Parathyroid adenoma (tissue), 2 donors: ENCODE measurements around the gene CSTPP1.

Source experiments
- H2AFZ ChIP-seq: fragments of 300-600 bp; sonication (generic); one replicate; pipeline ENCODE4 v1.7.0; 2017; ENCODE audit warnings: antibody characterized with exemption, mild to moderate bottlenecking
- H3K27ac ChIP-seq: fragments of 300-600 bp; sonication (generic); one replicate; pipeline ENCODE4 v1.7.0; 2017
- H3K27me3 ChIP-seq: fragments of 300-600 bp; sonication (generic); one replicate; pipeline ENCODE4 v1.7.0; 2017; ENCODE audit warnings: low read length; ENCODE audit not compliant: control insufficient read depth, insufficient read depth
- H3K36me3 ChIP-seq: fragments of 300-600 bp; sonication (generic); one replicate; pipeline ENCODE4 v1.7.0; 2017; ENCODE audit warnings: low read length; ENCODE audit not compliant: control insufficient read depth, insufficient read depth
- H3K4me1 ChIP-seq: fragments of 300-600 bp; sonication (generic); one replicate; pipeline ENCODE4 v1.7.0; 2017; ENCODE audit warnings: control low read depth
- H3K4me2 ChIP-seq: fragments of 300-600 bp; sonication (generic); one replicate; pipeline ENCODE4 v1.7.0; 2017; ENCODE audit warnings: low read length
- H3K4me3 ChIP-seq: fragments of 300-600 bp; sonication (generic); one replicate; pipeline ENCODE4 v1.7.0; 2017; ENCODE audit warnings: low read depth, low read length
- H3K79me2 ChIP-seq: fragments of 300-600 bp; sonication (generic); one replicate; pipeline ENCODE4 v1.7.0; 2017; ENCODE audit warnings: control low read depth
- H3K9ac ChIP-seq: fragments of 300-600 bp; sonication (generic); one replicate; pipeline ENCODE4 v1.7.0; 2017; ENCODE audit warnings: mild to moderate bottlenecking
- H3K9me3 ChIP-seq: fragments of 300-600 bp; sonication (generic); one replicate; pipeline ENCODE4 v1.7.0; 2017; ENCODE audit warnings: low read length; ENCODE audit not compliant: control insufficient read depth
- TF ChIP-seq, protein P1 (sequence below): fragments of 300-600 bp; sonication (generic); IDR thresholded peaks from one replicate; pipeline ENCODE4 v1.7.0; 2017; ENCODE audit warnings: antibody characterized with exemption, mild to moderate bottlenecking
- donor health status: primary hyperparathyroidism.

Gene CSTPP1

DNA sequence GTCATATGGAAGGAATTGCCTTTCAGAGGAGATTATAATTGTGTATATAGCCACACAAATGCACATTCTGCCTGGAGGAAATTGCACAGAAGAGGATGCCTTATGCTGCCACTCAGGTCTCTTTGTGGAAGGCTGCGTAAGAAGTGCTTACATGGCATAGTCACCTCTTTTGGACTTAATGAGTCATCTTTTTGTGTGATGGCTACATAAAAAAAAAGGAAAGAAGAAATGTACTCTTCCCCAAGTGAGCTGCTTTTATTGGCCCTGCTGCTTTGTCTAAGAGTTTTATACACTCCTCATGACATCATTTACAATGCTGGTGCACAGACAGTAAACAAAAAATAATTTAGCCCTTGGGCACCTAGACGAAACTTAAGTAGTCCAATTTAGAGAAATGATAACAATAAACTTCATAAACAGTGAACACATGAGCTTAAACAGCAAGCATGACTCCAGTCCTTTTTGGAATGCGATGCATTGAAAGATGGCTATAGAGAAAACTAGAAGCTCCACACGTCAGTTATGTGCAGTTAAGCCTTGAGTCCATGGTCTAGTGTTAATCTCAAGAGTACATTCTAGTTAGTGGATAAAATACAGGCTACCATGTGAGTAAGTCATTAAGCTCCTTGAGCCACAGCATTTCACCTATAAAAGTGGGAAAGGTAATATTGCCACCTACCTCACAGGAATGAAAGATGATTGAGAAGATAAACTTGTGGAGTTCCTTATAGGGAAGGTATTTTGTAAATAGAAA lies 12.0 kb downstream of the CSTPP1 start:
- Histone ChIP-seq H3K9ac (no peak overlapping the region), H3K27ac (peak overlapping the region; percentile 4), H3K9me3 (no peaks in the 10 kb centered on the region), H3K4me3 (no peak overlapping the region), H2AFZ (no peak overlapping the region), H3K4me2 (no peak overlapping the region), H3K79me2 (peaks cover 2% of the 10 kb centered on the region), H3K4me1 (peaks cover 4% of the 10 kb centered on the region), H3K27me3 (no peaks in the 10 kb centered on the region), H3K36me3 (no peaks in the 10 kb centered on the region)
- TF ChIP-seq, protein P1, sequence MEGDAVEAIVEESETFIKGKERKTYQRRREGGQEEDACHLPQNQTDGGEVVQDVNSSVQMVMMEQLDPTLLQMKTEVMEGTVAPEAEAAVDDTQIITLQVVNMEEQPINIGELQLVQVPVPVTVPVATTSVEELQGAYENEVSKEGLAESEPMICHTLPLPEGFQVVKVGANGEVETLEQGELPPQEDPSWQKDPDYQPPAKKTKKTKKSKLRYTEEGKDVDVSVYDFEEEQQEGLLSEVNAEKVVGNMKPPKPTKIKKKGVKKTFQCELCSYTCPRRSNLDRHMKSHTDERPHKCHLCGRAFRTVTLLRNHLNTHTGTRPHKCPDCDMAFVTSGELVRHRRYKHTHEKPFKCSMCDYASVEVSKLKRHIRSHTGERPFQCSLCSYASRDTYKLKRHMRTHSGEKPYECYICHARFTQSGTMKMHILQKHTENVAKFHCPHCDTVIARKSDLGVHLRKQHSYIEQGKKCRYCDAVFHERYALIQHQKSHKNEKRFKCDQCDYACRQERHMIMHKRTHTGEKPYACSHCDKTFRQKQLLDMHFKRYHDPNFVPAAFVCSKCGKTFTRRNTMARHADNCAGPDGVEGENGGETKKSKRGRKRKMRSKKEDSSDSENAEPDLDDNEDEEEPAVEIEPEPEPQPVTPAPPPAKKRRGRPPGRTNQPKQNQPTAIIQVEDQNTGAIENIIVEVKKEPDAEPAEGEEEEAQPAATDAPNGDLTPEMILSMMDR = no peak

DNA sequence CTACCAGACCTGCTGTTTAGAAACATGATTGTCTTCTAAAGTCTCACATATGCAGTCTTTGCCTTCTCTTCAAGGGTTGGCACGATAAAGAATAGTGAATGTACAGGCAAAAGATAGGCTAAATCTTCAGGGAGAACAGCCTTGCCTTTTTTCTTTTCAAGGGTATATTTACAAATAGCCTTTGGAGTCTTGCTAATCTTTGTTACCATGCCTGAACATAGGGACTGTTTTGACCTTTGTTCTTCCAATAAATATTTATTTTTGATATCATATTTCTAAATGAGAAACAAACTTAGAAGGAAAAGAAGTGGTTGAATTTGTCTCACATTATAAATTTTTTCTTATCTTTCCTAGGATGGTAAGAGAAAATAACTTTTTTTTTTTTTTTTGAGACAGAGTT lies 12.7 kb downstream of the CSTPP1 start:
- no peak overlapping the region for H3K4me2 ChIP-seq
- H2AFZ ChIP-seq = no peak overlapping the region
- no peak overlapping the region for H3K9ac ChIP-seq
- no peaks in the 10 kb centered on the region for H3K27me3 ChIP-seq
- no peaks in the 10 kb centered on the region for H3K36me3 ChIP-seq
- peaks cover 2% of the 10 kb centered on the region for H3K79me2 ChIP-seq
- no peaks in the 10 kb centered on the region for H3K9me3 ChIP-seq
- TF ChIP-seq, protein P1 = no peak
- no peak overlapping the region for H3K4me3 ChIP-seq
- H3K27ac ChIP-seq = no peak overlapping the region
- peaks cover 4% of the 10 kb centered on the region for H3K4me1 ChIP-seq

DNA sequence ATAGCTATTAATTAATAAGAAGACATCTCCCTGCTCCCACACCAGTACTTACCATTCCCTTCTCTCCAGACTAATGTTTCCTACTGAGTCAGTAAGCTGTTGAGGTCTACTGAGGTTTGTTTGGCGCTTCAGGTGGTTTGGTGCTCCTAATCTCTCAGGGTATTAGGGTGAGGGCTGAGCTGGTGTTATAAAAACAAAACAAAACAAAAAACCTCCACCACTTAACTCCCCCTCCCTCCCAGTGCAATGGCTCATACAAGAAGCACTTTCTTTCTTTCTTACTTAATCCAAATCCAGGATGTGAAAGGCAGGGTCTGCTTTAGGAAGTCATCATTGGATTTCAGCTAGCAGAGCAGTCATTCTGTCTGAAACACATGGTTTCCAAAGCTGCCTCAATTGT lies 15.3 kb downstream of the CSTPP1 start:
- no peak overlapping the region for H3K27ac ChIP-seq
- H3K9ac ChIP-seq = no peak overlapping the region
- TF ChIP-seq, protein P1 = no peak
- no peak overlapping the region for H2AFZ ChIP-seq
- H3K79me2 ChIP-seq = peaks cover 2% of the 10 kb centered on the region
- no peak overlapping the region for H3K4me3 ChIP-seq
- no peak overlapping the region for H3K4me2 ChIP-seq
- peaks cover 4% of the 10 kb centered on the region for H3K4me1 ChIP-seq
- H3K36me3 ChIP-seq = no peaks in the 10 kb centered on the region
- no peaks in the 10 kb centered on the region for H3K9me3 ChIP-seq
- H3K27me3 ChIP-seq = no peaks in the 10 kb centered on the region

DNA sequence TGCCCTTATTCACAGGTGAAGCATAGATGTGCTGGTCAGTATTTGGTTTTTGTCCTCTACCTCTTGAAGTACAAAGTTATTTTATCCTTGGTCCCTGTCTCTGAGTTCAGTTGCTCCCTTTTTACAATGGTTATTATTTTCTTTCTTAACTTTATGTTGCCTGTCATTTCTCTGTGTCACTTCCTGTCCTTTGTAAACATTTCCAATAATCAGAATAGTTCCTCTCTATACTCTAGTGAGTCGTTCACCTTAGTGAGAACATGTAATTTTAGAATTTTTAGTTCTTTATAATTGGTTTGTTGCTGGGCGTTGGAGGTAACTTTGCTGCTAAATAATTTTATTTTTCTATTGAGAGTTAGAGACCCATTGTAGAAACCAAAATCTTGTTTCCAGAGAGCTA lies 16.0 kb downstream of the CSTPP1 start:
- Histone ChIP-seq H3K9me3 (no peaks in the 10 kb centered on the region), H3K9ac (no peak overlapping the region), H3K4me2 (no peak overlapping the region), H3K36me3 (no peaks in the 10 kb centered on the region), H2AFZ (no peak overlapping the region), H3K4me3 (no peak overlapping the region), H3K79me2 (peaks cover 2% of the 10 kb centered on the region), H3K4me1 (peaks cover 4% of the 10 kb centered on the region), H3K27me3 (no peaks in the 10 kb centered on the region), H3K27ac (no peak overlapping the region)
- TF ChIP-seq, protein P1 = no peak

DNA sequence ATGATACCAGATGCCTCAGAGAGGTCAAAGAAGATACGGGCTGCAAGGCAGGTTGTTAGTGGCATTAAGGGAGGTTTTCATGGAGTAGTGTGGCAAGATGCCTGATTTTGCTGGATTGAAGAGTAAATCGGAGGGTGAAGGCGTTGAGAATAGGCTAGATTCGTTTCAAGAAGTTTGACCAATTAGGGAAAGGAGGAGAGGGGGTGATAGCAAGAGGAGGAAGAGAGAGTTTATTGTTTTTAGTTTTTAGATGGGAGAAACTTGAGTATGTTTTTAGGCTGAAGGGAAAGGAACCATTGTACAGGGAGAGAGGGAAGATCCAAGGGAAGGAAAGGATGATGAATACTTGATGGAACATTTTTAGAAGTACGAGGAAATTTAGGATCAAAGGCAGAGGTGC lies 16.5 kb downstream of the CSTPP1 start:
- Histone ChIP-seq H3K36me3 (no peaks in the 10 kb centered on the region), H3K9ac (no peak overlapping the region), H3K4me2 (no peak overlapping the region), H3K4me3 (no peak overlapping the region), H3K4me1 (peaks cover 4% of the 10 kb centered on the region), H3K27me3 (no peaks in the 10 kb centered on the region), H3K27ac (no peak overlapping the region), H3K9me3 (no peaks in the 10 kb centered on the region), H2AFZ (no peak overlapping the region), H3K79me2 (peaks cover 2% of the 10 kb centered on the region)
- TF ChIP-seq, protein P1 = no peak
